Measurements from ENCODE around the gene TUBB6.

Gene TUBB6

GRCh38 chr18:12345491-12346239 lies 37.6 kb downstream of the TUBB6 start:
- DNase-seq = no peak

- no peak for DNase-seq
Observed at GRCh38 chr18:12346240-12346565, 38.2 kb downstream of the TUBB6 start.

- DNase-seq = no peak
Observed at GRCh38 chr18:12347895-12348294, 39.9 kb downstream of the TUBB6 start.

- no peak for DNase-seq
Observed at GRCh38 chr18:12352188-12352587, 44.1 kb downstream of the TUBB6 start.

GRCh38 chr18:12359515-12359927 lies 51.5 kb downstream of the TUBB6 start:
- no peak for DNase-seq

- no peak for DNase-seq
Observed at GRCh38 chr18:12361770-12362378, 53.8 kb downstream of the TUBB6 start.

- no peak for DNase-seq
Observed at GRCh38 chr18:12362473-12363174, 54.6 kb downstream of the TUBB6 start.

- no peak for DNase-seq
Observed at GRCh38 chr18:12366379-12366778, 58.3 kb downstream of the TUBB6 start.

GRCh38 chr18:12366784-12367183 lies 58.7 kb downstream of the TUBB6 start:
- DNase-seq = no peak

GRCh38 chr18:12369211-12369610 lies 61.2 kb downstream of the TUBB6 start:
- no peak for DNase-seq

- DNase-seq = no peak
Observed at GRCh38 chr18:12371590-12371989, 63.5 kb downstream of the TUBB6 start.

GRCh38 chr18:12372406-12372805 lies 64.4 kb downstream of the TUBB6 start:
- DNase-seq = no peak

- no peak for DNase-seq
Observed at GRCh38 chr18:12373116-12373770, 65.2 kb downstream of the TUBB6 start.

- DNase-seq = no peak
Observed at GRCh38 chr18:12373771-12374116, 65.7 kb downstream of the TUBB6 start.

GRCh38 chr18:12374401-12374800 lies 66.4 kb downstream of the TUBB6 start:
- no peak for DNase-seq

Measured in NCI-H774 (cell line).